Renal cortex interstitium (tissue), 11 donors: ENCODE results near the gene CYP4F12. TPM values are rescaled to one million over a fixed set of nuclear protein-coding genes. Genes with fewer than 3 reads are reported as not detected.
"Not testable (repeated sequence)": the region's sequence is repeated elsewhere in the genome, so short reads cannot be mapped to it uniquely, and the experiment has no call there.

ENCODE experiments used
- DNase-seq, 11 donors: peaks; one replicate each; pipeline ENCODE4 v3.0.0-alpha.2; 2013; ENCODE audit warnings: low read depth in 9 of 11, low spot score in 4 of 11; ENCODE audit errors: extremely low read depth in 1 of 11
- polyA plus RNA-seq, 3 donors: library from polyadenylated mRNA; unstranded; fragments of 120-200 nt; gene quantifications; one replicate each; pipeline ENCODE4 v1.2.1, GENCODE V29; 2013; ENCODE audit not compliant: insufficient read length in 3 of 3

The CYP4F12 gene
- polyA plus RNA-seq, 3 donors = 0.62 to 1.3 TPM; not detected in 1

DNA sequence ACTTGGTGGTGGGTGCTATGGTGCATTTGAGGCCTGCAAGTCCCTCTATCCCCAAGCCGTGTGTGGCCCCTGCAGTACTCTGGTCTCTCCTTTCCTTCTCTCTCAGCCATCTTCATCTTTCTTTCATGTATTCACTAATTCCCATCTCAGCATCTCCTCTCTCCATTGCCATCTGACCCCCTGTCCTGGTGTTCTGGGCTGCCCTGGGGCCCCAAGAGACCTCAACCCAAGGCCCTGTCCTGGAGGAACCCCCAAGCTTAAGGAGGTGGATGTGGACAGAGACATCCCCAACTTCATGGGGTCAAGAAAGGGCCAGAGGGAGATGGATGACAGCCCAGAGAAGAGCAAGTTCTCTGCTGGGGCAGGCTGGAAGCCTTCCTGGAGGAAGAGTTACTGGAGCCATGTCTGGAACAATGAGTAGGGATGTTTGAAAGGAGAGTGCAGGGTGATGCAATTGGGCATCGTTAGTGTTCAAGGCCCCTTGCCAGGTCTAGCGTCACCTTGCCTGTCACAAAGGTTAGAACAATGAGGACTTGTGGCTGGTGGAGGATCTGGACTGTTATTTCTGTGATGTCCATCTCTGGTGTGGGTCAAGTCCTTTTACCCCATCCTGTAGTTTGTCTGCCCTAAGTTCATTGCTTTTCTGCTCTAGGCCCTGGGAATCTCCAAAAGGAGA, 28.7 kb upstream of the CYP4F12 start:
- DNase-seq = no peak

- DNase-seq = no peak
Measured at GRCh38 chr19:15644816-15645215, 28.1 kb upstream of the CYP4F12 start.

GRCh38 chr19:15649526-15649925, 23.4 kb upstream of the CYP4F12 start:
- DNase-seq = no peak

GRCh38 chr19:15650123-15650522, 22.8 kb upstream of the CYP4F12 start:
- DNase-seq = not testable (repeated sequence)

DNA sequence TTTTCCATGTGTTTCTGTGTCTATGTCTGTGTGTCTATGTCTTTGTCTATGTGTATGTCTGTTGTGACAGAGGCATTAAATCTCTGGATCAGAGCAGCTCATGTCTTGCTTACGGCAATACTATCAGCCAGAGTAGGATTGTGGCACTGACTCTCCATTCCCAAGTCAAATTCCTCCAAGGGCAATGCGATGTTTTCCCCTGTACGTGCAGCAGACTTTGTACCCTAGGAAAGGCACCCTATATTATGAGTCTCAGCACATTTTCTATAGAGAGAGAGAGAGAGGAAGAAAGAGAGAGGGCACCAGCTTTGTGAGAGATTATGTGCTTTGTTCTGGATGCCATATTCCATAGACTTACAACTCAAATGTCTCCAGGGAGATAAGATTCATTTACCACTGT, 21.1 kb upstream of the CYP4F12 start:
- no peak for DNase-seq

- no peak for DNase-seq
Measured at GRCh38 chr19:15652559-15653278, 20.2 kb upstream of the CYP4F12 start.

GRCh38 chr19:15656467-15656866, 16.4 kb upstream of the CYP4F12 start:
- no peak for DNase-seq

GRCh38 chr19:15663247-15663646, 9.6 kb upstream of the CYP4F12 start:
- DNase-seq = no peak

- no peak for DNase-seq
Measured at GRCh38 chr19:15666186-15666585, 6.7 kb upstream of the CYP4F12 start.

DNA sequence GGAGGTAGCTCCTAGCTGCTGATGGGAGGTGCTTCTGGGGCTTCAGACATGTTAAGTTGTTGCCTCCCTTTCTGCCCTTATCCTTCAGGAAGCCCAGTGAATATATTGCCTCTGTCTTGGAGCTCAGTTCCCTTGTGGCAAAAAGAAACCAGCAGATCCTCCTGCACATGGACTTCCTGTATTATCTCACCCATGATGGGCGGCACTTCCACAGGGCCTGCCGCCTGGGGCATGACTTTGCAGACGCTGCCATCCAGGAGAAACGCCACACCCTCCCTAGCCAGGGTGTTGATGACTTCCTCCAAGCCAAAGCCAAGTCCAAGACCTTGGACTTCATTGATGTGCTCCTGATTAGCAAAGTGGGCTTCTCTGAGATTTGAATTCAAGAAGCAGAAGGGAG, 6.0 kb upstream of the CYP4F12 start:
- DNase-seq = no peak

DNA sequence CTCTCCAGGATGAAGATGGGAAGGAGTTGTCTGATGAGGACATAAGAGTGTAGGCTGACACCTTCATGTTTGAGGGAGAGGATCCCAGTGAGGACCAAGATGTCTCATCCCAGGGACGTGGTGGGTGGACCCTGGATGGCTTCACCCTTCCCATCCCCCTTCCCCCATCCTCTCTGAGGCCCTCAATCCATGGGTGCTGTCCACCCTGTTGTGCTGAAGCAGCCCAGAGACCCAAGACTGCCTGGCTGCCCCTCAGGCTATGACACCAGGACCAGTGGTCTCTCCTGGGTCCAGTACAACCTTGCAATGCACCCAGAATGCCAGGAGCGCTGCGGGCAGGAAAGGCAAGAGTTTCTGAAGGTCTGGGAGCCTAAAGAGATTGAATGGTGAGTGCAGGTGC, 3.4 kb upstream of the CYP4F12 start:
- no peak for DNase-seq

DNA sequence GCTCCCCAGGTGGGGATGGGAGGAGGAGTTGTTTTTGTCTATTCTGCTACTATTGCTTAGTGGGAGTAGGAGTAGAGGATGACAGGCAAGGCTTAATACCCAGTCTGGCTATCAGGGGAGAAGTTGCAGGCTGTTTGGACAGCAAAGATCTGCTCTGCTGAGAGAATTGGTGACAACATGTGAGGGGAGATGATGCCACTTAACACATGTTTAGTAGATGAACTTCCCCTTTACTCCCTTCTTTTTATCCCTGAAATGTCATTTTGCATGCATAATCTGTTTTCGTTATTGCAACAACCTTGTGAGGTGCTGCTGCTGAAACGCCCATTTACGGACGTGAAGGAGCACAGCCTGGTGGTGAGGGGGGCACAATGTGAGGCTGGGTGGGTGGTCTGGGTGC, 3.0 kb upstream of the CYP4F12 start:
- no peak for DNase-seq

DNA sequence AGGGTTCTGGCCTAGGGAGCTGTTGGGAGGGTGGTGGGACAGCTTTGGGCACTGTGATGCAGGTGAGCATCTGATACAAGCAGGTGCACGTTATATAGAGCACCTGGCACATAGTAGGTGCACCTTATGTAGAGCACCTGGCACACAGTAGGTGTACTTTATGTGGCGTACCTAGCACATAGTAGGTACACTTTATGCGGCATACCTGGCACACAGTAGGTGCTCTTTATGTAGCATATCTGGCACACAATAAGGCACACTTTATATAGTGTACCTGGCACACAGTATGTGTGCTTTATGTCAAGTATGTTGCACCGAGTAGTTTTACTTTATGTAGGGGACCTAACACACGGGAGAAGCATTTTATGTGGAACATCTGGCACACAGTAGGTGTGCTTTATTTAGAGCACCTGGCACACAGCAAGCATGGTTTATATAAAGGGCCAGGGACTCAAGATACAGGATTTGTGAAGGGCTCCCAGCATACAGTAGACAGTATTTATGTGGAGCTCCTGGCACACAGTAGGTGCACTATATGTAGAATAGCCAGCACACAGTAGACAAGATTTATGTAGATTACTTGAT, 1.6 kb upstream of the CYP4F12 start:
- no peak for DNase-seq

GRCh38 chr19:15671891-15672579, 852 bp upstream of the CYP4F12 start:
- no peak for DNase-seq

GRCh38 chr19:15673176-15673654, 328 bp downstream of the CYP4F12 start:
- DNase-seq = no peak

DNA sequence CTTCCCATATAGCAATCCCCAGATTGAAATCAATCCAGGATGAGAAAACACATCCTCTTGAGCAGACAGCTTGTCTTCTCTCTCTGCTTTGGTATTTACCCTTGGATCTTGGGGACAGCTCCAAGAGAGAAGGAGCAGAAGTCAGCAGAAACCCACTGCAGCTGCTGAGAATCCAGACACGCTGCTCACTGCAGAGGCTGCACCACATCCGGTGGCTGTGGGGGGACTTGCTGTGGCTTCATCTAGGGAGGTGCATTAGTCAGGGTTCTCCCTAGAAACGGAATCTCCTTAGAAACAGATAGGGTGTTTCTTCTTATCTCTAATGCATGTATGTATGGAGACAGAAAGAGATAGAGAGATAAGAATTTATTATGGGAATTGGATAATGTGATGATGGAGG, 2.7 kb downstream of the CYP4F12 start:
- no peak for DNase-seq

DNA sequence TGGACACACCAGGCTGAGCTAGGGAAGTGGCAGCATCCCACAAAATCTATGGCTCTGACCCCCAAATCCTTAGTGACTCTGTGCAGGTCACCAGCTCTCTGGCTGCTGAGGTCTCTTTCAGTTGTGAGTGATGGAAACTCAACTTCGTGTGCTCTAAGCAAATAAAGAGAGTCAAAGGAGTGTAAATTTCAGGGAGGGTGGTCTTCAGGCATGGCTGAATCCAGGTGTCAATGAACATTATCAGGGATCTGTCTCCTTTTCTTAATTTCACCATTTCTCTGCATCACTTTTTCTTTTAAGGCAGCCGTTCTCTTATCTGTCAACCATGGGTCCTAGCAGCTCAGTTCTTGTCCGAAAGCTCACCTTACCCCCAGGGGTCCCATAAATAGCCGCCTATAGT, 6.2 kb downstream of the CYP4F12 start:
- no peak for DNase-seq

GRCh38 chr19:15679865-15680264, 7.0 kb downstream of the CYP4F12 start:
- not testable (repeated sequence) for DNase-seq

GRCh38 chr19:15680478-15681322, 7.8 kb downstream of the CYP4F12 start:
- DNase-seq = no peak
